OCI-LY1 (cell line): ENCODE measurements around the gene CRACDL.

ENCODE experiments used
- EZH2 ChIP-seq: fragments of 200-600 bp; sonication (generic), shearing (Covaris generic); IDR thresholded peaks from 2 replicates; pipeline ENCODE4 v1.8.0; 2017; ENCODE audit warnings: borderline replicate concordance, mixed run types, mild to moderate bottlenecking, antibody characterized with exemption, low read length, moderate library complexity, mixed read lengths
- TF ChIP-seq, protein P1 (sequence below): fragments of 200-600 bp; sonication (generic), shearing (Covaris generic); IDR thresholded peaks from 2 replicates; pipeline ENCODE4 v1.5.1; 2017; ENCODE audit warnings: mild to moderate bottlenecking, antibody characterized with exemption, low read length, moderate library complexity, mixed read lengths

GRCh38 chr2:98882368-98882767 is 53.7 kb downstream of the CRACDL start:
- TF ChIP-seq, protein P1, sequence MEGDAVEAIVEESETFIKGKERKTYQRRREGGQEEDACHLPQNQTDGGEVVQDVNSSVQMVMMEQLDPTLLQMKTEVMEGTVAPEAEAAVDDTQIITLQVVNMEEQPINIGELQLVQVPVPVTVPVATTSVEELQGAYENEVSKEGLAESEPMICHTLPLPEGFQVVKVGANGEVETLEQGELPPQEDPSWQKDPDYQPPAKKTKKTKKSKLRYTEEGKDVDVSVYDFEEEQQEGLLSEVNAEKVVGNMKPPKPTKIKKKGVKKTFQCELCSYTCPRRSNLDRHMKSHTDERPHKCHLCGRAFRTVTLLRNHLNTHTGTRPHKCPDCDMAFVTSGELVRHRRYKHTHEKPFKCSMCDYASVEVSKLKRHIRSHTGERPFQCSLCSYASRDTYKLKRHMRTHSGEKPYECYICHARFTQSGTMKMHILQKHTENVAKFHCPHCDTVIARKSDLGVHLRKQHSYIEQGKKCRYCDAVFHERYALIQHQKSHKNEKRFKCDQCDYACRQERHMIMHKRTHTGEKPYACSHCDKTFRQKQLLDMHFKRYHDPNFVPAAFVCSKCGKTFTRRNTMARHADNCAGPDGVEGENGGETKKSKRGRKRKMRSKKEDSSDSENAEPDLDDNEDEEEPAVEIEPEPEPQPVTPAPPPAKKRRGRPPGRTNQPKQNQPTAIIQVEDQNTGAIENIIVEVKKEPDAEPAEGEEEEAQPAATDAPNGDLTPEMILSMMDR: no peak
- TF ChIP-seq EZH2: no peak
